ENCODE results near the gene DTWD2. TPM values are rescaled to one million over a fixed set of nuclear protein-coding genes. Genes with fewer than 3 reads are reported as not detected.

Gene DTWD2
- total RNA-seq, 4 donors from 2014 or later: 6.1 to 9.8 (median 6.3) TPM

- no peak for DNase-seq (ENCODE audit: low spot score in 2 of 2)
- Histone ChIP-seq H3K27ac (no peak overlapping the region), H3K36me3 (peaks cover 0 to 13% (median 0%) of the 10 kb centered on the region in 3 donors), H3K4me1 (no peaks in the 10 kb centered on the region), H3K4me3 (no peak overlapping the region), H3K27me3 (no peaks in the 10 kb centered on the region), H3K9me3 (no peaks in the 10 kb centered on the region)
- WGBS, 2 donors: 87 to 91% methylated on average over 2 of the region's 2 CpGs
- TF ChIP-seq EP300 (IDR thresholded peaks at IDR 0.05): no peak
- no peak for TF ChIP-seq CTCF (IDR thresholded peaks at IDR 0.05)
- no peak for TF ChIP-seq POLR2A (IDR thresholded peaks at IDR 0.05)
These were observed 42.1 kb downstream of the DTWD2 start for GRCh38 chr5:118946138-118946800.

GRCh38 chr5:118937393-118938061, 50.8 kb downstream of the DTWD2 start:
- WGBS, 2 donors: 57 to 67% methylated on average over 3 of the region's 3 CpGs
- no peaks in the 10 kb centered on the region for H3K27me3 ChIP-seq
- DNase-seq (ENCODE audit: low spot score in 2 of 2): no peak
- no peaks in the 10 kb centered on the region for H3K4me1 ChIP-seq
- H3K9me3 ChIP-seq: no peaks in the 10 kb centered on the region
- no peak overlapping the region for H3K4me3 ChIP-seq
- H3K36me3 ChIP-seq: peaks cover 0 to 14% (median 0%) of the 10 kb centered on the region in 3 donors
- H3K27ac ChIP-seq: no peak overlapping the region
- TF ChIP-seq POLR2A (IDR thresholded peaks at IDR 0.05) (no peak), EP300 (IDR thresholded peaks at IDR 0.05) (no peak), CTCF (IDR thresholded peaks at IDR 0.05) (no peak)

- Histone ChIP-seq H3K9me3 (no peaks in the 10 kb centered on the region), H3K36me3 (peaks cover 0 to 7% (median 0%) of the 10 kb centered on the region in 3 donors), H3K27ac (no peak overlapping the region), H3K4me3 (no peak overlapping the region), H3K4me1 (no peaks in the 10 kb centered on the region), H3K27me3 (no peaks in the 10 kb centered on the region)
- DNase-seq (ENCODE audit: low spot score in 2 of 2): no peak
- 91 to 97% methylated on average over 1 of the region's 1 CpG for WGBS, 2 donors
- TF ChIP-seq EP300 (IDR thresholded peaks at IDR 0.05): no peak
- no peak for TF ChIP-seq CTCF (IDR thresholded peaks at IDR 0.05)
- no peak for TF ChIP-seq POLR2A (IDR thresholded peaks at IDR 0.05)
These were observed 54.6 kb downstream of the DTWD2 start for GRCh38 chr5:118933703-118934102.

- WGBS, 2 donors: 62 to 67% methylated on average over 1 of the region's 1 CpG
- no peaks in the 10 kb centered on the region for H3K9me3 ChIP-seq
- no peaks in the 10 kb centered on the region for H3K4me1 ChIP-seq
- H3K36me3 ChIP-seq: peaks cover 0 to 11% (median 0%) of the 10 kb centered on the region in 3 donors
- TF ChIP-seq EP300 (IDR thresholded peaks at IDR 0.05): no peak
- TF ChIP-seq CTCF (IDR thresholded peaks at IDR 0.05): no peak
- no peak for TF ChIP-seq POLR2A (IDR thresholded peaks at IDR 0.05)
- DNase-seq (ENCODE audit: low spot score in 2 of 2): no peak
- no peak overlapping the region for H3K4me3 ChIP-seq
- no peaks in the 10 kb centered on the region for H3K27me3 ChIP-seq
- H3K27ac ChIP-seq: no peak overlapping the region
These were observed 56.8 kb downstream of the DTWD2 start for GRCh38 chr5:118931564-118931963.

GRCh38 chr5:118924006-118924389, 64.3 kb downstream of the DTWD2 start:
- no peaks in the 10 kb centered on the region for H3K9me3 ChIP-seq
- H3K27ac ChIP-seq: no peak overlapping the region
- no peak for TF ChIP-seq CTCF (IDR thresholded peaks at IDR 0.05)
- no peak for TF ChIP-seq EP300 (IDR thresholded peaks at IDR 0.05)
- no peaks in the 10 kb centered on the region for H3K4me1 ChIP-seq
- 58 to 79% methylated on average over 1 of the region's 1 CpG for WGBS, 2 donors
- peaks cover 0 to 15% (median 0%) of the 10 kb centered on the region in 3 donors for H3K36me3 ChIP-seq
- no peak overlapping the region for H3K4me3 ChIP-seq
- H3K27me3 ChIP-seq: no peaks in the 10 kb centered on the region
- no peak for DNase-seq (ENCODE audit: low spot score in 2 of 2)
